Left forelimb (tissue), 1 donor: ENCODE data around the gene PDE2A.

ENCODE experiments used
- DNase-seq: peaks from one replicate; pipeline ENCODE4 v3.0.0-alpha.2; 2018; ENCODE audit warnings: low spot score

The PDE2A gene

DNA sequence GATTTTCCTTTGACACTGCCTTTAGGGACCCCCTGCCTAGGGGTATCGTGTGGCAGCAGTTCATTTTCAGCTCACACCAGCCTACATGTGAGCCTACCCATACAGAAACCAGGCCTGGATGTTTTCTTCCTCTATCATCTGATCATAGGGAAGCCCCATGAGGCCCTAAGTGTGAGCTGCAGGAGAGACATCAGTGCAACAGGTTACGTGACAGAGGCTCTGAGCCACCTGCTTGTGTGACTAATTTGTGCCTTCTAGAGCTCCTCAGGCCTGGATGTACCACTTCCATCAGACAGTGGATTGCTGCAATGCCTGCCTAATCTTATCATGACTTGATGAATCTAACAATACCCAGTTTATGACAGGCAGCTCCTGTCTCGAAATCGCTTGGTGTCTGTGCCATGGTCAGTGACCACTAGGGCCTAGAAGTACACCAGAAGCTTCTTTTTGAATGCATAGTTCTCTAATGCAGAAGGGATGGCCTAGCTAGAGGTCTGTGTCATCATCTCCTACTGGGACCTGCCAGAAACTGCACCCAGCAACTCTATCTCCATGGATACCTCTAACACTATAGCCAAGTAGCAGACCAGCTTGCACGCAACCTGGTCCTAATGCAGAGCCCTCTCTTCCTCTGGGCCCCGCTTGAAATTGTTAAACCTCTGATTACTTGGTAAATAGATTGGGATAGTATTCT lies 130.2 kb downstream of the PDE2A start:
- no peak for DNase-seq

- no peak for DNase-seq
These were observed 132.8 kb downstream of the PDE2A start for GRCh38 chr11:72541257-72541974.

DNA sequence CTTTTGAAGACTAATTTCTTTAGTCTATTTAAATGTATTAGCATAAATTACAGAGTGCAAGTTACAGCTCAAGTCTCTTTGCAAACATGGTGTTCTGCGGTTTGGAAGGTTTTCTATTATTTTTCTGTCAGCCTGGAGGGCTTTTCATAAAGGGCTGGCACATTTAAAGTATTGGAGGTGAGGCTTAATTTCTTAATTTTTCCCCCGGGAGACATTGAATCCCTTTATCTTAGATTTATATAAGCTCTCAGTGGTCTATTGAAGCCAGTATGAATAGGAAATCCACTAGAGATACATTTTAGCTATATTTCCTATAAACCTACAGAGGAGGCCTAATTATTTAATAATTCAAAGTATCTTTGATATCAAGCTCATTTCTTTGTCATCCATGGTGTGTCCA lies 137.2 kb downstream of the PDE2A start:
- DNase-seq: no peak

DNA sequence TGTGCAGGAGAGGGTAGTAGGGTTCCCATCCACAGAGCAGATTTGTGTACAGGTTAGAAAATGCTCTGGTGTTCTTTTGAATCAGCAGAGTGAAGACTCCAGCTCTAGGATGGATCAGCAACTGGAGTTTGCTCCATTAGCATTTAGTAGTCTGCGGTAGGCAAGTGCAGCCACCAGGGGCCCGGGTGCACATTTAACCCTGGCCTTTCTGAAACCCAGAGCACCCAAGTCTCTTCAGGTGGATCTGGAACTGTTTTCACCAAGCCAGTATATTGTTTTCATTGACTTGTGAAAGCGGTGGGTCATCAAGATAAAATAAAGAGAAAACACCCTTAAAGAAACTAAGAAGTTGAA lies 139.1 kb downstream of the PDE2A start:
- no peak for DNase-seq

DNA sequence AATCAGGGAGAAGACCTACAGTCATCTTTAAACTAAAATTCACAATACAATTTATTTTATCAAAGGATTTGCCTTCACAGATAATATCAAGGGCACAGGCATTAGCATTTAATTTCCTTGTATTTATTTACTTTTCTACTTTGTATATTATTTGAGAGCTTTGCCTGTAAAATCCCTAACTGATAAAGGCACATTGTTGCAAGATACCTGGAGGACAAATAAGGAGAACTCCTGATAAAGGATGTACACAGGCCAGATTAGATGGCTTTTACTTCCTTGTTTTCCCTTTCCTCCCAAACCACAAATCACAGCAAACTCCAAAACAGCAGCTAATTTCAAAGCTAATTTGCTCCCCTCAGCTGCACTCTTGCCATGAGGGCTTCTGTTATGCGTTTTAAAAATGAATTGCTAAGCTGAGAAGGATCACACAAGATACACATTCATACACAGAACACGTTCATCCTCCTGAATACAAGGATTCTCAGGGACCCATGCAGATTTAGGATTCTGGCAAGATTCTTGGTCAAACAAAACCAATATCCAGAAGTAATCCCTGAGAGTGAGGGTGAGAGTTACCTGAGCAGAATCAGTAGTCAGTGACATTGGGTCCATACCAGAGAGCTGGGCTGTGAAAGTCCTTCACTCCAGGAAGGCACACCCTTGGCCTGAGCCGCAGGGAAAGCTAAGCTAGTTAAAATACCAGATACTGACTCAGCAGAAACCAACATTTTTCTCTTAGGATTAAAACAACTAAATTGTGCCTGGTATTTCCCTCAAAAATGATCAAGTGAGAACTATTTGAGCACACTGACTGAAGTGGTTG lies 139.6 kb downstream of the PDE2A start:
- no peak for DNase-seq

DNA sequence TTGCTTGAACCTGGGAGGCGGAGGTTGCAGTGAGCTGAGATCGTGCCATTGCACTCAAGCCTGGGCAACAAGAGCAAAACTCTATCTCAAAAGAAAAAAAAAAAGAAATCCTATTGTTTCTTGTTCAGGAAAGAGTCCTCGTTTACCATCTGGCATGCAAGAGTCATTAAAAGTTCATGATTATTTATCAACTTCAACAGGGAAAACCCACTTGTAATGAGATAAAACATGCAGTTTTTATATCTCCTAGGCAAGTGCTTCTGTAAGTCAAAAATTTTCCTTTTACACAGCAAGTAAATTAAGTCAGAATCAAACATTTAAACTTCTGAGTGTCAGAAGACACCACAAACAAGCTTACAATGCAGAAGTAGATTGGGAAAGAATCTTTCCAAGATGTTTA lies 145.2 kb downstream of the PDE2A start:
- DNase-seq: no peak

- no peak for DNase-seq
These were observed 146.1 kb downstream of the PDE2A start for GRCh38 chr11:72528121-72528520.
